Activated T-helper 17 cell treated with anti-CD3 and anti-CD28 coated beads, Interleukin-2, amount 50 U/mL, for 72 hours (primary cell): Measurements from ENCODE around the gene MEP1A. TPM values are rescaled to one million over a fixed set of nuclear protein-coding genes. Genes with fewer than 3 reads are reported as not detected.
"Not testable (repeated sequence)": the region's sequence is repeated elsewhere in the genome, so short reads cannot be mapped to it uniquely, and the experiment has no call there.

Experiments
- ATAC-seq: fragments of 150-1000 bp; cut with Tn5 transposase; replicated peaks from 2 replicates; pipeline ENCODE4 v1.10.0; 2021; ENCODE audit warnings: mild to moderate bottlenecking, moderate library complexity
- H3K27ac Mint-ChIP-seq: one replicate; pipeline ENCODE4 v1.8.0; 2022; ENCODE audit warnings: mixed read lengths
- H3K27me3 Mint-ChIP-seq: one replicate; pipeline ENCODE4 v1.8.0; 2022; ENCODE audit warnings: mixed read lengths
- H3K36me3 Mint-ChIP-seq: one replicate; pipeline ENCODE4 v1.8.0; 2022; ENCODE audit warnings: low read depth, mild to moderate bottlenecking, mixed read lengths
- H3K4me1 Mint-ChIP-seq: one replicate; pipeline ENCODE4 v1.8.0; 2022; ENCODE audit warnings: mixed read lengths
- H3K4me3 Mint-ChIP-seq: one replicate; pipeline ENCODE4 v1.8.0; 2022; ENCODE audit warnings: mild to moderate bottlenecking, mixed read lengths
- H3K9me3 Mint-ChIP-seq: one replicate; pipeline ENCODE4 v1.8.0; 2022; ENCODE audit warnings: mixed read lengths
- total RNA-seq, 2 donors: library from RNA; stranded (reverse); gene quantifications; one replicate each; pipeline ENCODE4 v1.2.3, GENCODE V29; 2022

Gene MEP1A
- total RNA-seq, 2 donors from 2014 or later: not detected

DNA sequence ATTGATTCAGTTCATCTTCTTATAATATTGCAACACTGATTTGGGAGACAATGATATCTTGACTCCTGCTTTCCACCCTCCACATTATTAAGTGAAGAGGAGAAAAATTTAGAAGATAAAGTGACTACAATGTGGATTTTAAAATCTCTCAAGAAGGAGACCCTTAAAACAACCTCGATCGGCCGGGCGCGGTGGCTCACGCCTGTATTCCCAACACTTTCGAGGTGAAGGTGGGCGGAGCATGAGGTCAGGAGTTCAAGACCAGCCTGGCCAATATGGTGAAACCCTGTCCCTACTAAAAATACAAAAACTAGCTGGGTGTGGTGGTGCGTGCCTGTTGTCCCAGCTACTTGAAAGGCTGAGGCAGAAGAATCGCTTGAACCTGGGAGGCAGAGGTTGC lies 28.9 kb upstream of the MEP1A start:
- H3K4me3 Mint-ChIP-seq, H3K9me3 Mint-ChIP-seq, H3K36me3 Mint-ChIP-seq, ATAC-seq, H3K4me1 Mint-ChIP-seq, H3K27me3 Mint-ChIP-seq, H3K27ac Mint-ChIP-seq: not testable (repeated sequence)

- H3K4me3 Mint-ChIP-seq: no peak overlapping the region
- no peak for ATAC-seq
- H3K4me1 Mint-ChIP-seq: no peaks in the 10 kb centered on the region
- H3K9me3 Mint-ChIP-seq: no peaks in the 10 kb centered on the region
- peaks cover 2% of the 10 kb centered on the region for H3K27me3 Mint-ChIP-seq
- H3K27ac Mint-ChIP-seq: no peak overlapping the region
- no peaks in the 10 kb centered on the region for H3K36me3 Mint-ChIP-seq
Observed at GRCh38 chr6:46764961-46765360, 28.2 kb upstream of the MEP1A start.

GRCh38 chr6:46772016-46772415 lies 21.2 kb upstream of the MEP1A start:
- H3K4me3 Mint-ChIP-seq: no peak overlapping the region
- no peak for ATAC-seq
- H3K9me3 Mint-ChIP-seq: no peaks in the 10 kb centered on the region
- no peaks in the 10 kb centered on the region for H3K4me1 Mint-ChIP-seq
- no peak overlapping the region for H3K27ac Mint-ChIP-seq
- H3K36me3 Mint-ChIP-seq: no peaks in the 10 kb centered on the region
- peaks cover 3% of the 10 kb centered on the region for H3K27me3 Mint-ChIP-seq

GRCh38 chr6:46772762-46773161 lies 20.4 kb upstream of the MEP1A start:
- Mint-ChIP-seq H3K9me3 (no peaks in the 10 kb centered on the region), H3K4me3 (no peak overlapping the region), H3K27ac (no peak overlapping the region), H3K36me3 (no peaks in the 10 kb centered on the region), H3K27me3 (peaks cover 3% of the 10 kb centered on the region), H3K4me1 (no peaks in the 10 kb centered on the region)
- ATAC-seq: no peak

DNA sequence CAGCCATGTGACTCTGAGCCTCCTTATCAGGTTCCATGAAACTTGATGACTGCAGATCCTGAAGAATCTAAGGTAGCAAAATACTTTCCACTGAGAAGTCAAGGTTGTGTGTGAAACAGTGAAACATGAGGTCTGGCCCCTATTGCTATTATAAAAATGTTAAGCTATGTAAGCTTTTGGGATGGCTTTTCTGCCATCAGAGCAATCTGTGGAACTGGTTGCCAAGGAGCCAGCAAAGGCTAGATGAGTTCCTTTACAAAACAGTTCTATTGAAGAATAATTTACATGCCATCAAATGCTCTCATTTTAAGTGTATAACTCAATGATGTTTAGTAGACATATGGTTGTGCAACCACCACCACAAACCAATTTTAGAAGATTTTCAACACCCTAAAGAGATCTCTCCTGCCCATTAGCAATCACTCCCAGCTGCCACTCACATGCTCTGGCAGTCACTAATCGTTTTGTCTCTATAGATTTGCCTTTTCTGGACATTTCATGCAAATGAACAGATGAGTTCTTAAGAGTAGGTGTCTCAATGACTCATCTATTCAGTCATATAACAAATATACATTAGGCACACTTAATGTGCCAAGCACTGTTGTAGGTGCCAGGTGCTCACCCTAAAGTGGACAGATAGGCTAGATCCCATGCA lies 19.9 kb upstream of the MEP1A start:
- H3K4me1 Mint-ChIP-seq: no peaks in the 10 kb centered on the region
- no peak for ATAC-seq
- H3K4me3 Mint-ChIP-seq: no peak overlapping the region
- H3K36me3 Mint-ChIP-seq: no peaks in the 10 kb centered on the region
- H3K27ac Mint-ChIP-seq: no peak overlapping the region
- peaks cover 3% of the 10 kb centered on the region for H3K27me3 Mint-ChIP-seq
- H3K9me3 Mint-ChIP-seq: no peaks in the 10 kb centered on the region

GRCh38 chr6:46774736-46775135 lies 18.5 kb upstream of the MEP1A start:
- H3K4me3 Mint-ChIP-seq, H3K4me1 Mint-ChIP-seq, ATAC-seq, H3K36me3 Mint-ChIP-seq, H3K9me3 Mint-ChIP-seq, H3K27ac Mint-ChIP-seq, H3K27me3 Mint-ChIP-seq: not testable (repeated sequence)

DNA sequence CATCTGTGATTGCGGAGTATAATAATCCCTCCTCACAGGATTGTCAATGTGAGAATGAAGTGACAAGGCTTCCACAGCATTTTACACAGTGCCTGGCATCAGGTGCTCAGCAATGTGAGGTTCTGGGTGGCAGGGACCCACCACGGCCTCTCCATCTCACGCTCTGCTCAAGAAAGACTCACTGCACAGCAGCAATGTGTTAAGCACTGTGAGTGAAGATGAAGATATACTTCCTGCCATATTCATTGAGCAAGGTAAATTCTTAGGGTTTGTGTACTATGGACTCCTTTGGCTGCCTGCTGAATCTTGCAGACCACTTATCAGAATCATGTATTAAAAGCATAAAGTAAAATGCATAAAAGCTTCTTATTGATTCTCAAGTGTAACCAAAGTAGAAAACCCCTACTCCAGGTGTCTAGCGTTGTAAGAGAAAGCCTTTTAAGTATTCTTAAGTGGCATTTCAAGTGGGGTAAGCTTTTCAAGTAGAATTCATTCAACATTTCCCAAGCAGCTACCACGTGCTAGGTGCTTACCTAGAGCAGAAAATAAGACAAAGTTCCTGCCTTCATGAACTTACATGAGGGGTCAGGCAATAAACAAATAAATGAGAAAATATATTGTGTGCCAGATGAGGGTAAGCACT lies 17.0 kb upstream of the MEP1A start:
- no peaks in the 10 kb centered on the region for H3K36me3 Mint-ChIP-seq
- no peak for ATAC-seq
- H3K9me3 Mint-ChIP-seq: no peaks in the 10 kb centered on the region
- H3K27me3 Mint-ChIP-seq: peaks cover under 1% of the 10 kb centered on the region
- H3K4me1 Mint-ChIP-seq: no peaks in the 10 kb centered on the region
- no peak overlapping the region for H3K27ac Mint-ChIP-seq
- H3K4me3 Mint-ChIP-seq: no peak overlapping the region

- H3K4me3 Mint-ChIP-seq: no peak overlapping the region
- no peaks in the 10 kb centered on the region for H3K4me1 Mint-ChIP-seq
- no peak for ATAC-seq
- no peaks in the 10 kb centered on the region for H3K36me3 Mint-ChIP-seq
- H3K27me3 Mint-ChIP-seq: no peaks in the 10 kb centered on the region
- no peak overlapping the region for H3K27ac Mint-ChIP-seq
- no peaks in the 10 kb centered on the region for H3K9me3 Mint-ChIP-seq
Observed at GRCh38 chr6:46777476-46778346, 15.5 kb upstream of the MEP1A start.

GRCh38 chr6:46781478-46782378 lies 11.5 kb upstream of the MEP1A start:
- H3K36me3 Mint-ChIP-seq: no peaks in the 10 kb centered on the region
- H3K27ac Mint-ChIP-seq: no peak overlapping the region
- no peak overlapping the region for H3K4me3 Mint-ChIP-seq
- peak; percentile 37 for ATAC-seq
- H3K9me3 Mint-ChIP-seq: no peaks in the 10 kb centered on the region
- H3K4me1 Mint-ChIP-seq: no peaks in the 10 kb centered on the region
- no peaks in the 10 kb centered on the region for H3K27me3 Mint-ChIP-seq

- no peak overlapping the region for H3K4me3 Mint-ChIP-seq
- no peaks in the 10 kb centered on the region for H3K4me1 Mint-ChIP-seq
- no peaks in the 10 kb centered on the region for H3K9me3 Mint-ChIP-seq
- peaks cover 5% of the 10 kb centered on the region for H3K27me3 Mint-ChIP-seq
- H3K36me3 Mint-ChIP-seq: no peaks in the 10 kb centered on the region
- no peak for ATAC-seq
- H3K27ac Mint-ChIP-seq: no peak overlapping the region
Observed at GRCh38 chr6:46784535-46784934, 8.7 kb upstream of the MEP1A start.

GRCh38 chr6:46787871-46788540 lies 5.2 kb upstream of the MEP1A start:
- Mint-ChIP-seq H3K4me3 (no peak overlapping the region), H3K4me1 (no peaks in the 10 kb centered on the region), H3K27me3 (peaks cover 8% of the 10 kb centered on the region), H3K36me3 (no peaks in the 10 kb centered on the region), H3K27ac (no peak overlapping the region), H3K9me3 (no peaks in the 10 kb centered on the region)
- no peak for ATAC-seq

GRCh38 chr6:46788791-46789190 lies 4.4 kb upstream of the MEP1A start:
- ATAC-seq: no peak
- H3K4me1 Mint-ChIP-seq: no peaks in the 10 kb centered on the region

DNA sequence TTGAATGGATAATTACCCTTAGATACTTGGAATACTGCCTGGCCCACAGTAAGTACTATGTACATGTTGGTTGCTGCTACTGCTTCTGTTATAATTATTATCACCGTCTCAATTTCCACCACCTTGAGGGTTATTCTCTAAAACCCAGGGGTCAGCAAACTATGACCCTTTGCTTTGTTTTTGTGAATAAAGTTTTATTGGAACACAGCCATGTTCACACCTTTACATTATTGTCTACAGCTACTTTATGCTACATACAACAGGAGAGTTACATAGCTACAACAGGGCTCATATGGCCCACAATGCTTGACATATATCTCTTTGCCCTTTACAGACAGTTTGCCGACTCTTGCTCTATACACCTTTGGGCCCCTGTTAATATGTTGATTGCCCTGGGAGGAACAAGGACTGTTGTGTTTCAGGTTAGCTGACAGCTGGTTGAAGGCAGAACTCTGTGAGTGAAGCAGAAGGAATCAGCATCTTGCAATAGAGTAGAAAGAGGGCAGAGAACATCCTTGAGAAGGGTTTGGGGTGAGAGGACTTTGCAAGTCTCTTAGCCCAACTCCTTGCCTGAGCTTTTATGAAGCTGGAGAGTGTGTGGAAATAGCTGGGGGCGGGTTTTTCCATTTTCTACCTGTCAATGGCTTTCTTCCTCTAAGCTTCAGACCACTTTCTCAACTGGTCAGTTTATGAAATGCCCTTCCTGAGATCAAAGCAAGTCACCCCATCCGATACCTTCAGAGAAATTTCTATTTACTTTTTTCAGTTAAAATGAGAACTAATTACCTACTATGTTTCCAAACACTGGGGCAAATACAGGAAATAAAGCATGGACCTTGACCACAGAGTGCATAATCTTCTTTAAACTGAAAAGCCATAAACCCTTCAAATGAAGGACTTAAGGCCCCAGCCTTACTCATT lies 3.5 kb upstream of the MEP1A start:
- H3K4me1 Mint-ChIP-seq: no peaks in the 10 kb centered on the region
- H3K27me3 Mint-ChIP-seq: peaks cover 8% of the 10 kb centered on the region
- no peak overlapping the region for H3K4me3 Mint-ChIP-seq
- ATAC-seq: no peak
- no peaks in the 10 kb centered on the region for H3K36me3 Mint-ChIP-seq
- H3K27ac Mint-ChIP-seq: no peak overlapping the region
- H3K9me3 Mint-ChIP-seq: no peaks in the 10 kb centered on the region

More at GRCh38 chr6:46788791-46789190, 4.4 kb upstream of the MEP1A start:
- Mint-ChIP-seq H3K27ac (no peak overlapping the region), H3K27me3 (peaks cover 8% of the 10 kb centered on the region), H3K9me3 (no peaks in the 10 kb centered on the region), H3K36me3 (no peaks in the 10 kb centered on the region), H3K4me3 (no peak overlapping the region)
